ENCODE results near the gene P2RX7.

The P2RX7 gene

DNA sequence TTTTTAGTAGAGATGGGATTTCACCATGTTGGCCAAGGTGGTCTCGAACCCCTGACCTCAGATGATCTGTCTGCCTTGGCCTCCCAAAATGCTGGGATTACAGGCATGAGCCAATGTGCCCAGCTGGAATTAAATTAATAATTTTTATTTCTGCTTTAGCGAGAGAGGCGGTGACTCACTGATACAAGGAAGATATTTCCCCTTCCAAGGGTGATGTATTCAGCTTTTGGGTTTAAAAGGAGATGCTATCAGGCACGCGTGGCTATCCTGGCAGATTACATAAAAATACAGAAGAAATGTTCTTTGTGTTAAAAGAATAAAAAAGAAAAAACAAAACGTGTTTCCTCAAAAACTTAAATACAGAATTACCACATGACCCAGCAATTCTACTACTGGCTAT is 12.4 kb upstream of the P2RX7 start:
- no peak overlapping the region for H3K27ac ChIP-seq (ENCODE audit: low read depth, low read length, poor library complexity, severe bottlenecking)
- TF ChIP-seq, protein P1, sequence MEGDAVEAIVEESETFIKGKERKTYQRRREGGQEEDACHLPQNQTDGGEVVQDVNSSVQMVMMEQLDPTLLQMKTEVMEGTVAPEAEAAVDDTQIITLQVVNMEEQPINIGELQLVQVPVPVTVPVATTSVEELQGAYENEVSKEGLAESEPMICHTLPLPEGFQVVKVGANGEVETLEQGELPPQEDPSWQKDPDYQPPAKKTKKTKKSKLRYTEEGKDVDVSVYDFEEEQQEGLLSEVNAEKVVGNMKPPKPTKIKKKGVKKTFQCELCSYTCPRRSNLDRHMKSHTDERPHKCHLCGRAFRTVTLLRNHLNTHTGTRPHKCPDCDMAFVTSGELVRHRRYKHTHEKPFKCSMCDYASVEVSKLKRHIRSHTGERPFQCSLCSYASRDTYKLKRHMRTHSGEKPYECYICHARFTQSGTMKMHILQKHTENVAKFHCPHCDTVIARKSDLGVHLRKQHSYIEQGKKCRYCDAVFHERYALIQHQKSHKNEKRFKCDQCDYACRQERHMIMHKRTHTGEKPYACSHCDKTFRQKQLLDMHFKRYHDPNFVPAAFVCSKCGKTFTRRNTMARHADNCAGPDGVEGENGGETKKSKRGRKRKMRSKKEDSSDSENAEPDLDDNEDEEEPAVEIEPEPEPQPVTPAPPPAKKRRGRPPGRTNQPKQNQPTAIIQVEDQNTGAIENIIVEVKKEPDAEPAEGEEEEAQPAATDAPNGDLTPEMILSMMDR (IDR thresholded peaks at IDR 0.05; ENCODE audit: low read length), result no peak
- TF ChIP-seq EZH2 (IDR thresholded peaks at IDR 0.05; ENCODE audit: borderline replicate concordance, low read length), result no peak
- no peaks in the 10 kb centered on the region for H3K9me3 ChIP-seq (ENCODE audit: low read length)
- no peaks in the 10 kb centered on the region for H3K79me2 ChIP-seq (ENCODE audit: insufficient read depth, low read length)
- H3K36me3 ChIP-seq (ENCODE audit: insufficient read depth, low read length), result no peaks in the 10 kb centered on the region
- no peak overlapping the region for H3K4me2 ChIP-seq (ENCODE audit: low read length)
- no peaks in the 10 kb centered on the region for H3F3A ChIP-seq (ENCODE audit: insufficient read depth, low read length)
- no peak overlapping the region for H2AFZ ChIP-seq (ENCODE audit: low read length)
- no peaks in the 10 kb centered on the region for H3K9me2 ChIP-seq (ENCODE audit: low read depth, low read length)
- H4K20me1 ChIP-seq (ENCODE audit: insufficient read depth, low read length), result no peaks in the 10 kb centered on the region
- H3K4me1 ChIP-seq (ENCODE audit: insufficient read depth, low read length, severe bottlenecking), result no peaks in the 10 kb centered on the region
- no peak overlapping the region for H3K9ac ChIP-seq (ENCODE audit: low read length)
- H3K4me3 ChIP-seq (ENCODE audit: low read depth, low read length, poor library complexity, severe bottlenecking), result no peak overlapping the region
- 0 out of 2 replicates have a peak, but pooled peaks cover 6% of the 10 kb centered on the region for H3K27me3 ChIP-seq (ENCODE audit: insufficient read depth, low read length)

GRCh38 chr12:121120989-121121755 is 11.5 kb upstream of the P2RX7 start:
- TF ChIP-seq, protein P1 (IDR thresholded peaks at IDR 0.05; ENCODE audit: low read length), result no peak
- TF ChIP-seq EZH2 (IDR thresholded peaks at IDR 0.05; ENCODE audit: borderline replicate concordance, low read length), result no peak

DNA sequence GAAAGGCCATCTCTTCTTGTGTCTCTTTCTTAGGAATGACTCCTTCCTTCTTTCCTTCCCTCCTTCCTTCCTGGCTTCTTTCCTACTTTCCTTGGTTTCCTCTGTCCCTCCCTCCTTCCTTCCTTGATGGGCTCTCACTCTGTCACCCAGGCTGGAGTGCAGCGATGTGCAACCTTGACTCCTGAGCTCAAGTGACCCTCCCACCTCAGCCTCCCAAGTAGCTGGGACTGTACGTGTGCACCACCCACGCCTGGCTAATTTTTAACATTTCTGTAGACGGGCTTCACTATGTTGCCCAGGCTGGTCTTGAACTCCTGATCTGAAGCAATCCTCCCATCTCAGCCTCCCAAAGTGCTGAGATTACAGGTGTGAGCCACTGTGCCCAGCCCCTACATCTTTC is 10.9 kb upstream of the P2RX7 start:
- no peak for TF ChIP-seq EZH2 (IDR thresholded peaks at IDR 0.05; ENCODE audit: borderline replicate concordance, low read length)
- TF ChIP-seq, protein P1 (IDR thresholded peaks at IDR 0.05; ENCODE audit: low read length), result no peak
- Histone ChIP-seq H3K4me2 (ENCODE audit: low read length) (no peak overlapping the region), H3K4me3 (ENCODE audit: low read depth, low read length, poor library complexity, severe bottlenecking) (no peak overlapping the region)

More at GRCh38 chr12:121120989-121121755, 11.5 kb upstream of the P2RX7 start:
- Histone ChIP-seq H4K20me1 (ENCODE audit: insufficient read depth, low read length) (no peaks in the 10 kb centered on the region), H3K4me3 (ENCODE audit: low read depth, low read length, poor library complexity, severe bottlenecking) (no peak overlapping the region), H3K27ac (ENCODE audit: low read depth, low read length, poor library complexity, severe bottlenecking) (no peak overlapping the region), H2AFZ (ENCODE audit: low read length) (no peak overlapping the region), H3K79me2 (ENCODE audit: insufficient read depth, low read length) (no peaks in the 10 kb centered on the region), H3K4me1 (ENCODE audit: insufficient read depth, low read length, severe bottlenecking) (no peaks in the 10 kb centered on the region), H3K9ac (ENCODE audit: low read length) (no peak overlapping the region), H3K4me2 (ENCODE audit: low read length) (no peak overlapping the region), H3K9me3 (ENCODE audit: low read length) (no peaks in the 10 kb centered on the region), H3K36me3 (ENCODE audit: insufficient read depth, low read length) (no peaks in the 10 kb centered on the region), H3K9me2 (ENCODE audit: low read depth, low read length) (no peaks in the 10 kb centered on the region), H3K27me3 (ENCODE audit: insufficient read depth, low read length) (0 out of 2 replicates have a peak, but pooled peaks cover 6% of the 10 kb centered on the region), H3F3A (ENCODE audit: insufficient read depth, low read length) (no peaks in the 10 kb centered on the region)

More for the DNA sequence above, 10.9 kb upstream of the P2RX7 start:
- no peaks in the 10 kb centered on the region for H3K9me3 ChIP-seq (ENCODE audit: low read length)
- no peaks in the 10 kb centered on the region for H3K36me3 ChIP-seq (ENCODE audit: insufficient read depth, low read length)
- H3K27ac ChIP-seq (ENCODE audit: low read depth, low read length, poor library complexity, severe bottlenecking), result no peak overlapping the region
- H3F3A ChIP-seq (ENCODE audit: insufficient read depth, low read length), result no peaks in the 10 kb centered on the region
- no peaks in the 10 kb centered on the region for H4K20me1 ChIP-seq (ENCODE audit: insufficient read depth, low read length)
- H3K9me2 ChIP-seq (ENCODE audit: low read depth, low read length), result no peaks in the 10 kb centered on the region
- H3K9ac ChIP-seq (ENCODE audit: low read length), result no peak overlapping the region
- no peaks in the 10 kb centered on the region for H3K4me1 ChIP-seq (ENCODE audit: insufficient read depth, low read length, severe bottlenecking)
- no peak overlapping the region for H2AFZ ChIP-seq (ENCODE audit: low read length)
- H3K27me3 ChIP-seq (ENCODE audit: insufficient read depth, low read length), result 0 out of 2 replicates have a peak, but pooled peaks cover 6% of the 10 kb centered on the region
- no peaks in the 10 kb centered on the region for H3K79me2 ChIP-seq (ENCODE audit: insufficient read depth, low read length)

All from OCI-LY1 (cell line).